ENCODE measurements around the gene CD300E.

The CD300E gene

DNA sequence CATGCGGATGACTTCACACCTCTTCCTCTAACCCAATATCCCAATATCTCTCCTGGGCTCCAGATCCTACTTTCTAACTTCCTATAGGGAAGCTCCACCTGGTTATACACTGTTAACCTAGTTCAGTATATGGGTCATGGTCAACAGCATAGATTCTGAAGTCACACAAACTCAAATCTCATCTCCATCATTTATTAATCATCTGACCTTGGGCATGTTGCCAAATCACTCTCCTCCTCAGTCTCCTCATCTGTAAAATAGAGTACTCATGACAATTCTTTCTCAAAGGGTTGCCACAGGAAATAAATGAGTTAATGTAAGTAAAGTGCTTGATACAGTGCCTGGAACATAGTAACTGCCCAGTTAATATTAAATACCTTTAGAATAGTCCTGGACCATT lies 593 bp upstream of the CD300E start:
- Histone ChIP-seq H3K36me3 (ENCODE audit: control insufficient read depth, insufficient read depth, low read length) (no peaks in the 10 kb centered on the region), H3K27me3 (replicated peaks; ENCODE audit: control insufficient read depth, insufficient read depth, low read length) (no peaks in the 10 kb centered on the region; the same call in none of the 2 replicates), H3K4me3 (replicated peaks; ENCODE audit: low read depth, low read length) (no peak overlapping the region)
- DNase-seq (ENCODE audit: extremely low read depth, insufficient read length), result no peak
- TF ChIP-seq, protein P1, sequence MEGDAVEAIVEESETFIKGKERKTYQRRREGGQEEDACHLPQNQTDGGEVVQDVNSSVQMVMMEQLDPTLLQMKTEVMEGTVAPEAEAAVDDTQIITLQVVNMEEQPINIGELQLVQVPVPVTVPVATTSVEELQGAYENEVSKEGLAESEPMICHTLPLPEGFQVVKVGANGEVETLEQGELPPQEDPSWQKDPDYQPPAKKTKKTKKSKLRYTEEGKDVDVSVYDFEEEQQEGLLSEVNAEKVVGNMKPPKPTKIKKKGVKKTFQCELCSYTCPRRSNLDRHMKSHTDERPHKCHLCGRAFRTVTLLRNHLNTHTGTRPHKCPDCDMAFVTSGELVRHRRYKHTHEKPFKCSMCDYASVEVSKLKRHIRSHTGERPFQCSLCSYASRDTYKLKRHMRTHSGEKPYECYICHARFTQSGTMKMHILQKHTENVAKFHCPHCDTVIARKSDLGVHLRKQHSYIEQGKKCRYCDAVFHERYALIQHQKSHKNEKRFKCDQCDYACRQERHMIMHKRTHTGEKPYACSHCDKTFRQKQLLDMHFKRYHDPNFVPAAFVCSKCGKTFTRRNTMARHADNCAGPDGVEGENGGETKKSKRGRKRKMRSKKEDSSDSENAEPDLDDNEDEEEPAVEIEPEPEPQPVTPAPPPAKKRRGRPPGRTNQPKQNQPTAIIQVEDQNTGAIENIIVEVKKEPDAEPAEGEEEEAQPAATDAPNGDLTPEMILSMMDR (IDR thresholded peaks at IDR 0.05; ENCODE audit: insufficient read depth, low read length, poor library complexity, severe bottlenecking), result no peak

DNA sequence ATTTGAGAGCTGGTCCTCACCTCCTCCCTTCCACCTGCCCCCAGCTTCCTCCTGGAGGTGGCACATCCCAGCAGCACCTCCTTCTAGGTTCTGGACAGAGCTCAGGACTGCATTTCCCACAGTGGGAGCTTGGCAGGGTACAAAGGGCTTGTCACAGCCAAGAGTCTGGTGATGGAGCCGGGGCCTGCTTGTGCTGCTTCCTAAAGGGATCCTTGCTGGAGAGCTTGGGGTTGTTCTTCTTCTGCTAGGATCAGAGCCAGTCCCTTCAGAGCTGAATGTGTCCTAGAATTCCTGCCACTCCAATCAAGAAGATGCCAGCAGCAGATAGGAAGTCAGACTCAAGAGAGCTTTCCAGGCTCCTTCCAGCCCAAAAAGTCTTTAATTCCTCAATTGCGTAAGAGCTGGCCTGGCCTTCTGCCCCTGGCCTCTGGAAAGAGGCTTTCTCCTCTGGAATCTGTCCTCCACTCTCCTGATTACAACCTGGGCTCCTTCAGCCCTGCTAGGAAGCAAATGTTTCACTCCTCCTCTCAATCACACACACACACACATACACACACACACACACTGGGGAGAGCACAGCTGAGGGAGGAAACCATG lies 4.4 kb downstream of the CD300E start:
- H3K4me3 ChIP-seq (replicated peaks; ENCODE audit: low read depth, low read length), result no peak overlapping the region
- H3K27me3 ChIP-seq (replicated peaks; ENCODE audit: control insufficient read depth, insufficient read depth, low read length), result no peaks in the 10 kb centered on the region; the same call in none of the 2 replicates
- no peaks in the 10 kb centered on the region for H3K36me3 ChIP-seq (ENCODE audit: control insufficient read depth, insufficient read depth, low read length)
- TF ChIP-seq, protein P1 (IDR thresholded peaks at IDR 0.05; ENCODE audit: insufficient read depth, low read length, poor library complexity, severe bottlenecking), result no peak
- no peak for DNase-seq (ENCODE audit: extremely low read depth, insufficient read length)

- DNase-seq (ENCODE audit: extremely low read depth, insufficient read length), result no peak
- Histone ChIP-seq H3K27me3 (replicated peaks; ENCODE audit: control insufficient read depth, insufficient read depth, low read length) (no peaks in the 10 kb centered on the region; the same call in none of the 2 replicates), H3K36me3 (ENCODE audit: control insufficient read depth, insufficient read depth, low read length) (no peaks in the 10 kb centered on the region), H3K4me3 (replicated peaks; ENCODE audit: low read depth, low read length) (no peak overlapping the region)
- TF ChIP-seq, protein P1 (IDR thresholded peaks at IDR 0.05; ENCODE audit: insufficient read depth, low read length, poor library complexity, severe bottlenecking), result no peak
Observed at GRCh38 chr17:74618451-74618850, 5.1 kb downstream of the CD300E start.

GRCh38 chr17:74616696-74617095 lies 6.8 kb downstream of the CD300E start:
- TF ChIP-seq, protein P1 (IDR thresholded peaks at IDR 0.05; ENCODE audit: insufficient read depth, low read length, poor library complexity, severe bottlenecking), result no peak
- H3K36me3 ChIP-seq (ENCODE audit: control insufficient read depth, insufficient read depth, low read length), result no peaks in the 10 kb centered on the region
- no peak for DNase-seq (ENCODE audit: extremely low read depth, insufficient read length)
- H3K4me3 ChIP-seq (replicated peaks; ENCODE audit: low read depth, low read length), result no peak overlapping the region
- no peaks in the 10 kb centered on the region; the same call in none of the 2 replicates for H3K27me3 ChIP-seq (replicated peaks; ENCODE audit: control insufficient read depth, insufficient read depth, low read length)

GRCh38 chr17:74612046-74612445 lies 11.5 kb downstream of the CD300E start:
- Histone ChIP-seq H3K4me3 (replicated peaks; ENCODE audit: low read depth, low read length) (no peak overlapping the region), H3K27me3 (replicated peaks; ENCODE audit: control insufficient read depth, insufficient read depth, low read length) (no peaks in the 10 kb centered on the region; the same call in 1 of the 2 replicates), H3K36me3 (ENCODE audit: control insufficient read depth, insufficient read depth, low read length) (no peaks in the 10 kb centered on the region)
- TF ChIP-seq, protein P1 (IDR thresholded peaks at IDR 0.05; ENCODE audit: insufficient read depth, low read length, poor library complexity, severe bottlenecking), result no peak
- no peak for DNase-seq (ENCODE audit: extremely low read depth, insufficient read length)

GRCh38 chr17:74610108-74610507 lies 13.4 kb downstream of the CD300E start:
- Histone ChIP-seq H3K36me3 (ENCODE audit: control insufficient read depth, insufficient read depth, low read length) (no peaks in the 10 kb centered on the region), H3K27me3 (replicated peaks; ENCODE audit: control insufficient read depth, insufficient read depth, low read length) (no peaks in the 10 kb centered on the region; the same call in 1 of the 2 replicates), H3K4me3 (replicated peaks; ENCODE audit: low read depth, low read length) (no peak overlapping the region)
- DNase-seq (ENCODE audit: extremely low read depth, insufficient read length), result no peak
- TF ChIP-seq, protein P1 (IDR thresholded peaks at IDR 0.05; ENCODE audit: insufficient read depth, low read length, poor library complexity, severe bottlenecking), result no peak
